Osteoblast (primary cell): Measurements from ENCODE around the gene FERD3L. TPM values are rescaled to one million over a fixed set of nuclear protein-coding genes. Genes with fewer than 3 reads are reported as not detected.

Experiments
- DNase-seq: peaks from one replicate; pipeline ENCODE4 v3.0.0; 2011; ENCODE audit warnings: low spot score, mixed read lengths; ENCODE audit not compliant: insufficient read length; ENCODE audit errors: missing footprints
- H2AFZ ChIP-seq: 2 replicates; pipeline ENCODE4 v1.6.0; 2011; ENCODE audit warnings: mild to moderate bottlenecking, low read length
- H3K27ac ChIP-seq: 2 replicates; pipeline ENCODE4 v1.5.1; 2011; ENCODE audit warnings: mild to moderate bottlenecking, low read depth, low read length, moderate library complexity
- H3K27me3 ChIP-seq: 2 replicates; pipeline ENCODE4 v1.6.0; 2012; ENCODE audit warnings: mild to moderate bottlenecking, control low read depth, inconsistent platforms, low read length, moderate library complexity; ENCODE audit not compliant: insufficient read depth
- H3K36me3 ChIP-seq: 2 replicates; pipeline ENCODE4 v1.5.1; 2011; ENCODE audit warnings: mild to moderate bottlenecking, low read length, control low read depth, moderate library complexity; ENCODE audit not compliant: insufficient read depth
- H3K4me1 ChIP-seq: 2 replicates; pipeline ENCODE4 v1.5.1; 2011; ENCODE audit warnings: mild to moderate bottlenecking, low read length, control low read depth, moderate library complexity; ENCODE audit not compliant: insufficient read depth
- H3K4me2 ChIP-seq: 2 replicates; pipeline ENCODE4 v1.6.0; 2011; ENCODE audit warnings: mild to moderate bottlenecking, low read length; ENCODE audit not compliant: insufficient read depth
- H3K4me3 ChIP-seq: fragments of 200-600 bp; sonication (generic); 3 replicates; pipeline ENCODE4 v1.5.1; 2012; ENCODE audit warnings: mild to moderate bottlenecking, low read length, inconsistent platforms; ENCODE audit not compliant: insufficient read depth
- H3K79me2 ChIP-seq: 2 replicates; pipeline ENCODE4 v1.6.0; 2012; ENCODE audit warnings: mild to moderate bottlenecking, low read length, control low read depth, inconsistent platforms; ENCODE audit not compliant: insufficient read depth
- H3K9me3 ChIP-seq: 2 replicates; pipeline ENCODE4 v1.5.1; 2011; ENCODE audit warnings: low read depth, low read length, control low read depth
- H4K20me1 ChIP-seq: 2 replicates; pipeline ENCODE4 v1.6.0; 2012; ENCODE audit warnings: mild to moderate bottlenecking, low read length, control low read depth; ENCODE audit not compliant: insufficient read depth
- total RNA-seq: library from RNA; depleted of rRNA; stranded (reverse); fragments of >200 nt; gene quantifications from 2 replicates; pipeline ENCODE4 v1.2.3, GENCODE V29; 2012
- TF ChIP-seq, protein P1 (sequence below): IDR thresholded peaks from 2 replicates; pipeline ENCODE4 v1.5.1; 2011; ENCODE audit warnings: mild to moderate bottlenecking, low read depth, low read length, moderate library complexity; ENCODE audit errors: extremely low read depth

Gene FERD3L
- total RNA-seq, 1 donor = not detected

DNA sequence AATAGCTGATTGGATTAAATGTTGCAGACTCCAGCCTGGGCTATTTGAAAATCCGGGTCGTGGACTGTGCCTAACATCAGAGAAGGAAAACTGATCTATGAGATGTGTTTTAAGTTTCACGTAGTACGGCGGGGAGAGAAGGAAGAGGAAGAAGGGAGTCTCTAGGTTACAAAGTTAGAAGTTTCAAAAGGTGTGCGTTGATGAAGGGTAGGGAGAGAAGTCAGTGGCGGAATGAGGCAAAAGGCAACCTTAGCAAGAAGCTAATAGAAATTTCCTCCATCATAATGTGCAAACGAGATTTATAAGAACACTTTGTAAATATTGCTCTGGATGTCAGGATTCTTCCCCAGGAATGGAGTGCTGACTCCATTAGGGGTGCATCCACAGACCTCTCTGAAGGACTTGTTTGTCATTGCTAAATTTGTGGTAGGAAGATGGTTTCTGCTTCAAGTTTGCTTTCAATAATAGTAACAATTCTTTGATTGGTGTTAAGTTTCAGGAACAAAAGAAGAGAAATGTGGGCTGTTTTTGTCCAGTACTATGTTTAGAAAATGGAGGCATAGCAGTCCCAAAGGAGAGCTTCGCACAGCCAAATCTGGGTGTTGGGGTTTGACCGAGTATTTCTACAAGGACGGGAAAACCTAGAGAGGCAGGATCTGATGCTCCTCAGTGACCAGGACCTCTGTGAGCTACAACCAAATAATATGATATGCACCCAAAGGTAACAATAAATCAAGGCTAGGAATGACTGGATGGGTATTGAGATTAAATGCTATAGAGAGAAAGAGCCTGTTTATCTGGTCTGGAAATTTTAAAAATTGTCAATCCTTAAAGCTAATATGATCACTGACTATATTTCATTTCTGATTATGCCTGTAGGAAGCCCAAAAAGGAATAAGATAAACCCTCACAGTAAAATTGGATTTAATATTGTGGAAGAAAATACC is 35.9 kb downstream of the FERD3L start:
- H4K20me1 ChIP-seq = no peaks in the 10 kb centered on the region
- peak overlapping the region; percentile 96 for H3K4me2 ChIP-seq
- no peaks in the 10 kb centered on the region for H3K9me3 ChIP-seq
- H3K4me1 ChIP-seq = peaks cover 51% of the 10 kb centered on the region
- no peaks in the 10 kb centered on the region for H3K27me3 ChIP-seq
- TF ChIP-seq, protein P1, sequence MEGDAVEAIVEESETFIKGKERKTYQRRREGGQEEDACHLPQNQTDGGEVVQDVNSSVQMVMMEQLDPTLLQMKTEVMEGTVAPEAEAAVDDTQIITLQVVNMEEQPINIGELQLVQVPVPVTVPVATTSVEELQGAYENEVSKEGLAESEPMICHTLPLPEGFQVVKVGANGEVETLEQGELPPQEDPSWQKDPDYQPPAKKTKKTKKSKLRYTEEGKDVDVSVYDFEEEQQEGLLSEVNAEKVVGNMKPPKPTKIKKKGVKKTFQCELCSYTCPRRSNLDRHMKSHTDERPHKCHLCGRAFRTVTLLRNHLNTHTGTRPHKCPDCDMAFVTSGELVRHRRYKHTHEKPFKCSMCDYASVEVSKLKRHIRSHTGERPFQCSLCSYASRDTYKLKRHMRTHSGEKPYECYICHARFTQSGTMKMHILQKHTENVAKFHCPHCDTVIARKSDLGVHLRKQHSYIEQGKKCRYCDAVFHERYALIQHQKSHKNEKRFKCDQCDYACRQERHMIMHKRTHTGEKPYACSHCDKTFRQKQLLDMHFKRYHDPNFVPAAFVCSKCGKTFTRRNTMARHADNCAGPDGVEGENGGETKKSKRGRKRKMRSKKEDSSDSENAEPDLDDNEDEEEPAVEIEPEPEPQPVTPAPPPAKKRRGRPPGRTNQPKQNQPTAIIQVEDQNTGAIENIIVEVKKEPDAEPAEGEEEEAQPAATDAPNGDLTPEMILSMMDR = no peak
- H3K36me3 ChIP-seq = no peaks in the 10 kb centered on the region
- peak overlapping the region; percentile 88 for H3K27ac ChIP-seq
- H2AFZ ChIP-seq = no peak overlapping the region
- DNase-seq = no peak
- H3K4me3 ChIP-seq = no peak overlapping the region
- H3K79me2 ChIP-seq = peaks cover 53% of the 10 kb centered on the region

DNA sequence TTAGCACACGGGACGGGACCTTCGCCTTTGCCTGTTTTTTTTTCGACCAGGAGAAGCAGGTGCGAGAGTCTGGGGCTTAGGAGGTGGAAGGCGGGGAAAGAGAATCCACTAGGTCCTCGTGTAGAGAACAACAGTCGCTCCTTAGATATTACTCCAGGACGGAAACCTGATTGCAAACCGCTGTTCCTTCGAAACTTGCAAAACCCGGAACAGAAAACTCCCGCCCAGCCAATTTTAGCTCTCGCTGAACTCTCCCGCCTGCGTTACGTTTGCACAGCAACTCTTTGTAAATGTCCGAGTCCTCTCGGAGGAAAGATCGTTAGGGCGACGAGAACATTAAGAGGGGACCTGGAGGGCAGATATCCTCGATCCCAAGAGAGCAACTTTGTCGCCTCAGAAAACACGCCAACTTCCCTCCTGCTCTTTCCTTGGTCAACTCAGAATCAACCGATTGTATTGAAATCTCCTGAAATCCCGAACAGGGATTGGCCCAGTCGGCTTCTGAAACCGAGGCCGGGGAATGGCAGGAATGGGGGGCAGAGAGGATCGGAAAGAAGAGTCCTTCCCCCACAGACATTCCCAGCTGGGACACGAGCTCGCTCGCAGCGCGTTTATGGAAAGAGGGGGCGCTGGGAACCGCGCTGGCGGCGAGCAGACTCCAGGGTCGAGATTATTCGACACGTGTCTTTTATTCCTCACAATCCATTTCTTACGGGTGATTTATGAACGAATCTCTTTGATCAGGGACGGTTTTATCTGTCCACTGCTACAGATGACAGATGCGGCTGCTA is 37.7 kb downstream of the FERD3L start:
- H3K79me2 ChIP-seq = peaks cover 36% of the 10 kb centered on the region
- TF ChIP-seq, protein P1 = no peak
- no peaks in the 10 kb centered on the region for H3K36me3 ChIP-seq
- DNase-seq = peak; percentile 74
- H3K4me3 ChIP-seq = peak overlapping the region; percentile 74
- peak overlapping the region; percentile 96 for H3K4me2 ChIP-seq
- peak overlapping the region; percentile 88 for H3K27ac ChIP-seq
- H3K27me3 ChIP-seq = no peaks in the 10 kb centered on the region
- no peaks in the 10 kb centered on the region for H3K9me3 ChIP-seq
- H2AFZ ChIP-seq = peak overlapping the region; percentile 85
- H4K20me1 ChIP-seq = no peaks in the 10 kb centered on the region
- peaks cover 36% of the 10 kb centered on the region for H3K4me1 ChIP-seq

DNA sequence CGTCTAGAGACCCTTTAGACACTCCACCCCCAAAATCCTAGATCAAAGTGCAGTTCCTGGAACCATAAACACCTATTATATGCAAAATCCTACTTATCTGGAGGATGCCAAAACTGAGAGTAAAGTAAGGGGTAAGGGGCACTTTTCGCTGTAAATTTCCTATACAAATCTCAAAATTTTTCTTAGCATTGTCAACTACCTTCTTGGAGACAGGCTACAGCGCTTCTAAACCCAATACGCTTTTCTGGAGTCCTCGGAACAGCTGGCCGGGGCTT is 38.2 kb downstream of the FERD3L start:
- TF ChIP-seq, protein P1 = no peak
- H3K4me3 ChIP-seq = peak overlapping the region; percentile 74
- no peaks in the 10 kb centered on the region for H4K20me1 ChIP-seq
- H3K9me3 ChIP-seq = no peaks in the 10 kb centered on the region
- no peaks in the 10 kb centered on the region for H3K36me3 ChIP-seq
- H3K79me2 ChIP-seq = peaks cover 31% of the 10 kb centered on the region
- H3K4me2 ChIP-seq = peak overlapping the region; percentile 96
- H3K27me3 ChIP-seq = no peaks in the 10 kb centered on the region
- peak overlapping the region; percentile 85 for H2AFZ ChIP-seq
- peak overlapping the region; percentile 88 for H3K27ac ChIP-seq
- peaks cover 31% of the 10 kb centered on the region for H3K4me1 ChIP-seq
- DNase-seq = peak; percentile 59
